ENCODE measurements around the gene CCL5.

DNA sequence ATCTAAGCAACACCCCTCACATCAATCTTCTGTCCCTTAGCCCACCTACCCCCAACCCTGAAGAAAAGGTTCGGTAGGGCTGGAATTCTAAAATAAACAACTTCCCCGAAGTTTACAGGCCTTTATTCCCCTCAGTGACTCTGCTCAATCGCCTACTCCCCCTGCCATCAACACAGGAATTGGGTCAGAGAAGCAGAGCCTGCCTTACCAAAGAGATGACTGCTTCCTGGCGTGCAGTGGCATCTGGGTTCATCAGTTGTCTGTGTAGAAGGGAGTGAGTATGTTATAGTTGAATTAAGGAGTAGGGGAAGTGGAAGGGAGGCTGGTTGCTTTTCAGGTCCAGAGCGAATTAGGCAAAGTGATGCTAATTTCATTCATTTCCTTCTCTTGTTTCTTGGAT is 24.2 kb downstream of the CCL5 start:
- TF ChIP-seq, protein P1, sequence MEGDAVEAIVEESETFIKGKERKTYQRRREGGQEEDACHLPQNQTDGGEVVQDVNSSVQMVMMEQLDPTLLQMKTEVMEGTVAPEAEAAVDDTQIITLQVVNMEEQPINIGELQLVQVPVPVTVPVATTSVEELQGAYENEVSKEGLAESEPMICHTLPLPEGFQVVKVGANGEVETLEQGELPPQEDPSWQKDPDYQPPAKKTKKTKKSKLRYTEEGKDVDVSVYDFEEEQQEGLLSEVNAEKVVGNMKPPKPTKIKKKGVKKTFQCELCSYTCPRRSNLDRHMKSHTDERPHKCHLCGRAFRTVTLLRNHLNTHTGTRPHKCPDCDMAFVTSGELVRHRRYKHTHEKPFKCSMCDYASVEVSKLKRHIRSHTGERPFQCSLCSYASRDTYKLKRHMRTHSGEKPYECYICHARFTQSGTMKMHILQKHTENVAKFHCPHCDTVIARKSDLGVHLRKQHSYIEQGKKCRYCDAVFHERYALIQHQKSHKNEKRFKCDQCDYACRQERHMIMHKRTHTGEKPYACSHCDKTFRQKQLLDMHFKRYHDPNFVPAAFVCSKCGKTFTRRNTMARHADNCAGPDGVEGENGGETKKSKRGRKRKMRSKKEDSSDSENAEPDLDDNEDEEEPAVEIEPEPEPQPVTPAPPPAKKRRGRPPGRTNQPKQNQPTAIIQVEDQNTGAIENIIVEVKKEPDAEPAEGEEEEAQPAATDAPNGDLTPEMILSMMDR (IDR thresholded peaks at IDR 0.05; ENCODE audit: poor library complexity): no peak
- no peak for TF ChIP-seq EZH2 (IDR thresholded peaks at IDR 0.05; ENCODE audit: borderline replicate concordance)
- TF ChIP-seq EZH2phosphoT487 (IDR thresholded peaks at IDR 0.05; ENCODE audit: low read depth, severe bottlenecking, unreplicated experiment): no peak

All from hepatocyte (in vitro differentiated cells).